Activated CD4-positive, alpha-beta T cell treated with anti-CD3 and anti-CD28 coated beads, Interleukin-2, amount 50 U/mL, for 48 hours (primary cell): Measurements from ENCODE around the gene MEAK7.

Experiments used
- DNase-seq, 2 experiments: peaks; one replicate each; pipeline ENCODE4 v3.0.0-alpha.2; 2020

MEAK7 gene

GRCh38 chr16:84511180-84511800 lies 6.8 kb upstream of the MEAK7 start:
- peak; percentile 87 to 89 for DNase-seq

DNA sequence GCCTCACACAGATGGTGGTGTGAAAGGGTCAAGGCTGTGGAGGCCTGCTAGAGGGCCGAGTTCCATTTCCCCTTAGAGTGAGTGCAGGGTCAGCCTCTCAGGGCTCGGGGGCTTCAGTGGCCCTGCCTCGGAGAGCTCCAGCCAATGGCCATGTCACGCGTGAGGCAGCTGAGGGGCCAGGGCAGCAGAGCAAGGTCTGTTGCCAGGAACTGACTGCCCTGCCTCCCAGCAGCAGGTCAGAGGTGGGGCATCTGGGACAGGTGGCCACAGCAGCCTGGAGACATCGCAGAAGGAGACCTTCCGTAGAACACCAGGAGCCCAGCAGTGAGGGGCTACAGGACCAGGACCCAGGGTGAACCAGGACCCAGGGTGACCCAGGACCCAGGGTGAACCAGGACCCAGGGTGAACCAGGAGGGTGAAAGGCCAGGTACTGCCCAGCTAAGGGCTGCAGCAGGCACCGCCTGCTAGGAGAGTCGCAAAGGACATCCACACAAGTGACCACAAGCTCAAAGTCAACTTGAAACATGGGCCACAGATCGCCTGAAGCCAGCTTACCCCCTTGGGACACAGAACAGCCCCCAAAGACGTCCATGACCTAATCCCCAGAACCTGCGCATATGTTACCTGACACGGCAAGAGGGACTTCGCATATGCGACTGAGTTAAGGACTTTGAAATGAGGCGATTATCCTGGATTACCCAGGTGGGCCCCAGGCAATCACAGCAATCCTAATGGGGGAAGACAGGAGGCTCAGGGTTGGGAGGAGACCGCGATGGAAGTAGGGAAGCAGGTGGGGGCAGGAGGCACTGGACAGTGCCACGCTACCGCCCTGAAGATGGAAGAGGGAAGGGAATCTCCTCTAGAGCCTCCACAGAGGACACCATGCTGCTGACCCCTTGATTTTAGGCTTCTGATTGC lies 4.8 kb upstream of the MEAK7 start:
- DNase-seq = no peak

GRCh38 chr16:84508502-84508901 lies 4.0 kb upstream of the MEAK7 start:
- DNase-seq = no peak

GRCh38 chr16:84507011-84507982 lies 2.8 kb upstream of the MEAK7 start:
- peak in 1 of 2 experiments; percentile 32 for DNase-seq

GRCh38 chr16:84505249-84506187 lies 1.1 kb upstream of the MEAK7 start:
- peak in 1 of 2 experiments; percentile 30 for DNase-seq

DNA sequence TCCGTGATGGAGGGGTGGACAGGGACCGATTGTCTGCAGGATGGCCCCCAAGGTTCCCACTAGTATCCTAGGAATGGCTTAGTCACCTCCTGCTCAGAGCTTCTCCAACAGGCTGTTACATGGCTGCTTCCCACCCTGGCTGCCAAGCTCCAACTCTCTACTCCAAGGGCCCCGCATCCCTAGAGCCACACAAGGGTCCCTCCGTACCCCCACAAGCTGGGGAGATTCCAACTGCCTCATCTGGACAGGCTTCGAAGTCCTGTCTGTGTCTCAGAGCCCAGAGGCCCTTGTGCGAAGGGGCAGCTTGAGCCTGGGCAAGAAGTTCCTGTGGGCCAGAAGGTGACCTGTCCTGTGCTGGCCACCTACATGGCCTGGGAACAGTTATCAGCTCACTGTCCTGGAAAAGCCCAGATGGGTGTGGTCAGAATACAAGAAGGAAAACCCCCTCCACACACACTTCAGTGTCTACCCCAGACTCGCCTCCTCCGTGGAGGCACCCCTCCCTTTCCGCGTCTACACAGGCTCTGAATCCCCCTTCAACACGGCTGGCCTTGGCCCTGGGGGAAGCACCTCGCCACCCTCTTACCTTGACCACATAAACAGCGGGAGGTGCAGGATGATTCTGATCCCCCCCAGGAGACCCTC lies 586 bp downstream of the MEAK7 start:
- DNase-seq = no peak

- no peak for DNase-seq
Observed at GRCh38 chr16:84502581-84502980, 1.9 kb downstream of the MEAK7 start.

- no peak for DNase-seq
Observed at GRCh38 chr16:84502075-84502474, 2.4 kb downstream of the MEAK7 start.

DNA sequence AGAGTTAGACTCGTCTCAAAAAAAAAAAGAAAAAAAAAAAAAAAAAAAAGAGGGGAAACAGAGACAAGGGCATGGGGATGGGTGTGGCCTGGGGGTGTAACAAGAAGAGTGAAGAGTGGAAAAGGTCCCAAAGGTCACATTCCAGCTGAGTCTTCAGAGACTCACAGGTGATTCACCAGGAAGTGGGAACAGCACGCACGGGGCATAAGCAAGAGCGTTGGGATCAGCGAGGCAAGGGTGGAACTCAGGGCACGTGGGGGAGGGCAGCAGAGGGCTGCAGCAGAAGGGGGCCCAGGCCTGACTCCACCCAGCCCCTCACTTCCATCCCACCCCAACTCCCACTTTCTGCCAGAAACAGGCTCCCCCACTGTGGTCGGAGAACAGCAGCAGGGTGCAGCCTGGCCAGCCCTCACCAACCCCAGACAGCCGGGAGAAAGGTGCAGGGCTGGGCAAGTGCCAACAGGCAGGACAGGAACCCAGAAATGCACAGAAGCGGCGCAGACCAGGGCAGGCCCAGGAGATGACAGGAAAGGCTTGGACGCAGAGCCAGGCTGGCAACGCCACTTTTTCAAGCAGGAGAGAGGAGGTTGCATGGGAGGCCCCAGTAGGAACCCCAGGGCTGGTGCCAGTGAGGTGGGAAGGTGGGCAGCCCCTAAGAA lies 3.3 kb downstream of the MEAK7 start:
- no peak for DNase-seq

GRCh38 chr16:84500531-84500930 lies 3.9 kb downstream of the MEAK7 start:
- DNase-seq = no peak

DNA sequence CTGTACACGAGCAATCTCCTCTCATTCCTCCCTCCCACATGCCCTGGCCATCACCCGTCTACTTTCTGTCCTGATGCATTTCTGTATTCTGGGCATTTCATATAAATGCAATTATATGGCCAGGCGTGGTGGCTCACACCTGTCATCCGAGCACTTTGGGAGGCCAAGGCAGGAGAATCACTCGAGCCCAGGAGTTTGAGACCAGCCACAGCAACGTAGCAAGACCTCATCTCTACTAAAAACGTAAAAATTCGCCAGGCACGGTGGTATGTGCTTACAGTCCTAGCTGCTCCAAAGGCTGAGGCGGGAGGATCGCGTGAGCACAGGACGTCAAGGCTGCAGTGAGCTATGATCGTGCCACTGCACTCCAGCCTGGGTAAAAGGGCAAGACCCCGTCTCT lies 4.8 kb downstream of the MEAK7 start:
- DNase-seq = no peak

DNA sequence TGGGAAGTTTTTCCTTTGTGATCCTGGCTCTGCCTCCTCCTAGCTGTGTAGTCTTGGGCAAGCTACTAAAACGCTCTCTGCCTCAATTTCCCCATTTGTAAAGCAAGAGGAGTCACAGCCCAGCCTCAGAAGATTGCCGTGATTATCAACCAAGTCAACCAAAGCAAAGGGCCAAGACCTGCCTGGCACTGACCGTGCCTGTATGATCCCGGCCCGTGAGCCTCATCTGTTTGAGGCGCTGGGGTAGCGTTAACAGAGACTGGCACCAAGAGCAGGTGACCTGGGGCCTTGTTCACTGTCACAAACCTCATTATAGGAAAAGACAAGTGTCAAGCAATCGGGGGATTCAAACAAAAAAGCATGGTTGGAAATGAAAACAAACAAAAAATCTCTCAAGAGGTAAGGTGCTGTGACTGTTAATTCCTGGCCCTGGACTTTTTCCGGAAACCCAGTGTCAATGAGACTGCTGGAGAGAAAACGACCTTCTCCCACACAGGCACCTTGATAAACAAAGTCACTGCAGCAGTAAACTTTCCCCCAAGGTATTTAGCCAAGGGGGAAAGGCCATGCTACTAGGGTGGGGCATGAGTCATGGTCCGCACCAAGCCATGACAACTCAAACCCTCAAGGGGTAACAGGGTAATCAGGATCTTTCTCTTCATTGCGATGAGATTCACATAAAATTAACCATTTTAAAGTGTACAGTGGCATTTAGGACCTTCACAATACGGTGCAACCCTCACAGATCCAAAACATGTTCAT lies 5.4 kb downstream of the MEAK7 start:
- DNase-seq = no peak

- DNase-seq = no peak
Observed at GRCh38 chr16:84498223-84498610, 6.2 kb downstream of the MEAK7 start.

DNA sequence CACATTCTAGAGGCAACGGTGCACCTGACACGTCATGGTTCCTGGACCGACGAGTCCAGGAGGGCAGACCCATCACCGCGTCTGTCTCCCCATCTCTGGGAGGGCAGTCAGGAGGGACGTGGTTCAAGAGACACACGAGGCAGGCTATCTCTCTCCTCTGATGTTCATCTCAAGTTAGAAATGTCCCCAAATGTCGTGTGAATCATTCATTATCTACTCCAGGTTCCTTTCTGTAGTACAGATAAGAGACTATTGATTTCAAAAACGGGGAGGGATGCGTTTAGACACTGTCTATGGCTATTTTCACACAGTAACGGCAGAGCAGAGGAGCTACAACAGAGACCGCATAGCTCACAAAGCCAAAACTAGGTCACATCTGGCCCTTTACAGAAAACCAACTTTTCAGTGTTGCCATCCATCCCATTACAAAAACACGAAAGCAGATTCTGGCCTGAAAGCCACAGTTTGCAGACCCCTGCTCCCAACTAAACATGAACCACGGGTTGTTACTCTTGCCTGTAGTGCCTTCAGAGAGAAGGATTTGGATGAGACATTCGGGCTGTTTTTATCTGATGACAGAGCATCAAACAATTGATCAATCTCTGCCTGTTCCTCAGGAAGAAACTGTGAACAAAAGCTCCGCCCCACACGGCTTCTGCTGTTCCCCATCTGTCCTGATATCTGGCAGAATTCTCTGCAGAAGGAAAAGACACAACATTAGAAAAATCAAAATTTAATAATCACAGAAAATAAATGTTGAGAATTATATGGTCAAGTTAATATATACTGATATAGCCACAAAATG lies 6.8 kb downstream of the MEAK7 start:
- no peak for DNase-seq

DNA sequence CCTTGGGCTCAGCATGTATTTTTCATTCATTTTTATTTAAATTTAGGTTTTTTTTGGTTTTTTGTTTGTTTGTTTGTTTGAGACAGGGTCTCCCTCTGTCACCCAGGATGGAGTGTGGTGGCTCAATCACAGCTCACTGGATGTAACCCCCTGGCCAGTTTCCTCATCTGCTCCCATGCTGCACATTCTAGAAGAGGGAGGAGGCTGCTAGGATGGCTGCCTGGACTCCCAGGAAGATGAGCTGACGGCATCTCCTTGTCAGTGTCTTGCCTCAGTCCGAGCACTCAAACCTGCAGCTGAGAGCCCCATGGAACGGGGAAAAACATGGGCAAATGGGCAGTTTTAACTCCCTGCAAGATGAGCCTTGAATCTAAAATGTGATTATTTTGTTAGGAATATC lies 7.5 kb downstream of the MEAK7 start:
- no peak for DNase-seq

DNA sequence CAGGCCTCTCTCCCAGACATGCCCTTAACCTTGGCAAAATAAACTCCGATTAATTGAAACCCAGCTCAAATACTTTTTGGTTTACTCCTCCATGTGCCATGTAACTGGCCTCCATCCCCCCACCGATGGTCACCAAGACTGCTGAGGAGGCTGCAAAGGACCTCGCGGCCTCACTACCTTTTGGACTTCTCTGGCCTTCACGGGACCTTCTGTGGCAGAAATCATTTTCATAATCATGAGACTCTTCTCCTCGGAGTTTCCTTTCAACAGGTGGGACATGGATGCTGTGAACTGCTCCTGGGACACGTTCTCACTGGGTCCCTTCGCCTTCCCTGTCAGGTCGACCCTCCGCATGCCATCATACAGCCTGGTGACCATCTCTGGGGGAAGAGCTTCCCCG lies 9.0 kb downstream of the MEAK7 start:
- DNase-seq = no peak

DNA sequence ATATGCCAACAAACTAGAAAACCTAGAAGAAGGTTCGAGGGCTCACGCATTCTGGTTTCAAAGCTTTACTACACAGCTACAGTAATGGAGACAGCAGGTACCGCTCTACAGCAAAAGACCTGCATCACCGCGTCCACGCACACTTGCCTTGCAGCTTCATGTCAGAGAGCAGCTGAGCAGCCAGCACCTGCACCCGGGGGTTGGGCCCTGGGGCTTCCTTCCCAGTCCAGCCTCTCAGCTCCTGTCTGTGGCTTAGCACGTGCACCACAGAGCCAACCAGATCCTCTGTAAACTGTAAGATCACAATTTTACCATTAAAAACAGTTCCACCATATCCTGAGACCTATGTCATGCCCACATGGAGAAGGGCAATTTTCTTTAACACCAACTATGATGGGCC lies 15.3 kb downstream of the MEAK7 start:
- no peak for DNase-seq

GRCh38 chr16:84487358-84487757 lies 17.1 kb downstream of the MEAK7 start:
- no peak for DNase-seq

GRCh38 chr16:84486551-84487235 lies 17.8 kb downstream of the MEAK7 start:
- no peak for DNase-seq
